A549 (cell line): ENCODE data around the gene AFDN. TPM values are rescaled to one million over a fixed set of nuclear protein-coding genes. Genes with fewer than 3 reads are reported as not detected.

Source experiments
- ATAC-seq, 2 experiments: fragments of 200-7000 bp in 1 of 2; fragments of >200 bp in 1 of 2; cut with Nextera tagmentation in 1 of 2; cut with Tn5 transposase in 1 of 2; 3 replicates each; pipeline versions ENCODE4 v1.8.0 to v1.9.1; 2018 to 2020; ENCODE audit warnings: mild to moderate bottlenecking in 1 of 2, moderate library complexity in 1 of 2
- CTCF ChIA-PET: fragments of 300-600 bp; sonication (Branson Sonifier 250); formaldehyde crosslinking; extraction: SDS; loops from one replicate; lab custom pipeline; 2021; ENCODE audit warnings: antibody characterized with exemption, inconsistent platforms; lab: Yijun Ruan, JAX
- POLR2A ChIA-PET: fragments of 350-600 bp; formaldehyde crosslinking; extraction: SDS; loops from one replicate; lab custom pipeline; 2021; ENCODE audit warnings: antibody characterized with exemption, inconsistent platforms; lab: Yijun Ruan, JAX
- DNase-seq, 2 experiments: peaks; one replicate each; pipeline versions ENCODE4 v3.0.0 to v3.0.0-alpha.2; 2011 to 2016; ENCODE audit warnings: low read depth in 1 of 2, low spot score in 1 of 2
- FAIRE-seq: peaks from 2 replicates; lab custom pipeline; 2011; peaks lifted over from hg19 to GRCh38; lab: Jason Lieb, UNC
- H3K27ac ChIP-seq, 2 experiments: fragments of >200 bp; sonication (Bioruptor Twin); formaldehyde crosslinking; 3 replicates each; pipeline ENCODE4 v1.5.1; 2016 to 2017
- H3K4me1 ChIP-seq: fragments of >200 bp; sonication (Bioruptor Twin); formaldehyde crosslinking; 3 replicates; pipeline ENCODE4 v1.6.1; 2016
- H3K4me2 ChIP-seq: fragments of >200 bp; sonication (Bioruptor Twin); formaldehyde crosslinking; 3 replicates; pipeline ENCODE4 v1.6.1; 2016
- H3K4me3 ChIP-seq: fragments of >200 bp; sonication (Bioruptor Twin); formaldehyde crosslinking; 3 replicates; pipeline ENCODE4 v1.5.1; 2016
- H3K9me3 ChIP-seq: fragments of >200 bp; sonication (Bioruptor Twin); formaldehyde crosslinking; 3 replicates; pipeline ENCODE4 v1.6.1; 2016
- BHLHE40 ChIP-seq: IDR thresholded peaks from 2 replicates; pipeline ENCODE4 v1.6.1; 2012; ENCODE audit warnings: low read depth, low read length, inconsistent platforms
- CBX2 ChIP-seq: fragments of 200-600 bp; sonication (generic); IDR thresholded peaks from 2 replicates; pipeline ENCODE4 v1.6.1; 2016; ENCODE audit warnings: low read depth, mild to moderate bottlenecking, borderline replicate concordance
- CEBPB ChIP-seq, 2 experiments: fragments of >200 bp in 1 of 2; sonication (Bioruptor Twin) in 1 of 2; formaldehyde crosslinking in 1 of 2; IDR thresholded peaks; 2 replicates each; pipeline ENCODE4 v1.6.1; 2012 to 2016
- CHD4 ChIP-seq: fragments of 200-600 bp; sonication (generic); IDR thresholded peaks from 2 replicates; pipeline ENCODE4 v1.6.1; 2016; ENCODE audit warnings: antibody characterized with exemption, mild to moderate bottlenecking, borderline replicate concordance
- EHF ChIP-seq: fragments of 250-450 bp; sonication (Bioruptor Pico); IDR thresholded peaks from 2 replicates; pipeline ENCODE4 v1.5.0; 2020; ENCODE audit warnings: mild to moderate bottlenecking
- ESRRA ChIP-seq: fragments of 150-350 bp; IDR thresholded peaks from 2 replicates; pipeline ENCODE4 v1.6.1; 2014; ENCODE audit warnings: mild to moderate bottlenecking, low read length, borderline replicate concordance
- FOSB ChIP-seq: fragments of 250-450 bp; sonication (Bioruptor Pico); IDR thresholded peaks from 2 replicates; pipeline ENCODE4 v1.5.0; 2020; ENCODE audit warnings: mild to moderate bottlenecking, moderate library complexity
- FOSL2 ChIP-seq, 2 experiments: fragments of 450-650 bp in 1 of 2; fragments of >200 bp in 1 of 2; sonication (Bioruptor Twin) in 1 of 2; formaldehyde crosslinking; IDR thresholded peaks; 2 replicates each; pipeline versions ENCODE4 v1.5.0 to v1.6.1; 2016 to 2020; ENCODE audit warnings: mild to moderate bottlenecking in 1 of 2, moderate library complexity in 1 of 2
- GATA3 ChIP-seq: IDR thresholded peaks from 2 replicates; pipeline ENCODE4 v1.6.1; 2012; ENCODE audit warnings: borderline replicate concordance
- HDAC2 ChIP-seq: fragments of 200-600 bp; sonication (generic); IDR thresholded peaks from 2 replicates; pipeline ENCODE4 v1.6.1; 2016
- HEYL ChIP-seq: fragments of 250-450 bp; sonication (Bioruptor Pico); IDR thresholded peaks from 2 replicates; pipeline ENCODE4 v1.8.0; 2021; ENCODE audit warnings: mild to moderate bottlenecking, moderate library complexity
- HOXB5 ChIP-seq: fragments of 250-450 bp; sonication (Bioruptor Pico); IDR thresholded peaks from 2 replicates; pipeline ENCODE4 v1.5.0; 2020; ENCODE audit warnings: mild to moderate bottlenecking, moderate library complexity
- KDM1A ChIP-seq: fragments of 200-600 bp; sonication (generic); IDR thresholded peaks from 2 replicates; pipeline ENCODE4 v1.6.1; 2016; ENCODE audit warnings: low read depth, mild to moderate bottlenecking
- MAZ ChIP-seq: fragments of 150-350 bp; IDR thresholded peaks from 2 replicates; pipeline ENCODE4 v1.6.1; 2014; ENCODE audit warnings: antibody characterized with exemption, low read depth, low read length, borderline replicate concordance
- MYC ChIP-seq: IDR thresholded peaks from 2 replicates; pipeline ENCODE4 v1.6.1; 2012; ENCODE audit warnings: mild to moderate bottlenecking, inconsistent platforms, low read length, improper control_type of control experiment, borderline replicate concordance
- NPAS2 ChIP-seq: fragments of 250-450 bp; sonication (Bioruptor Pico); IDR thresholded peaks from 2 replicates; pipeline ENCODE4 v1.8.0; 2022; ENCODE audit warnings: mild to moderate bottlenecking, moderate library complexity, borderline replicate concordance
- PHF8 ChIP-seq: fragments of 200-600 bp; sonication (generic); IDR thresholded peaks from 2 replicates; pipeline ENCODE4 v1.6.1; 2016; ENCODE audit warnings: low read depth, mild to moderate bottlenecking, antibody characterized with exemption, moderate library complexity, borderline replicate concordance
- POLR2A ChIP-seq: IDR thresholded peaks from 2 replicates; pipeline ENCODE4 v1.6.1; 2012; ENCODE audit warnings: mild to moderate bottlenecking, low read length
- RCOR1 ChIP-seq: fragments of 150-350 bp; IDR thresholded peaks from 2 replicates; pipeline ENCODE4 v1.6.1; 2014; ENCODE audit warnings: antibody characterized with exemption, low read length, low read depth
- RNF2 ChIP-seq: fragments of 200-600 bp; sonication (generic); IDR thresholded peaks from 2 replicates; pipeline ENCODE4 v1.6.1; 2016; ENCODE audit warnings: low read depth, mild to moderate bottlenecking, antibody characterized with exemption, moderate library complexity, borderline replicate concordance
- SMC3 ChIP-seq: fragments of >200 bp; sonication (Bioruptor Twin); formaldehyde crosslinking; IDR thresholded peaks from 3 replicates; pipeline ENCODE4 v1.6.1; 2018; ENCODE audit warnings: inconsistent platforms
- TFCP2L1 ChIP-seq: fragments of 250-450 bp; sonication (Bioruptor Pico); IDR thresholded peaks from 2 replicates; pipeline ENCODE4 v1.5.0; 2021; ENCODE audit warnings: mild to moderate bottlenecking
- ZC3H11A ChIP-seq: fragments of 450-650 bp; IDR thresholded peaks from 2 replicates; pipeline ENCODE4 v1.6.1; 2014; ENCODE audit warnings: antibody characterized with exemption, mild to moderate bottlenecking
- ZFP36 ChIP-seq: fragments of 450-650 bp; IDR thresholded peaks from 2 replicates; pipeline ENCODE4 v1.6.1; 2014; ENCODE audit warnings: borderline replicate concordance; ENCODE audit not compliant: partially characterized antibody
- ZNF302 ChIP-seq: fragments of 250-450 bp; sonication (Bioruptor Pico); IDR thresholded peaks from 2 replicates; pipeline ENCODE4 v1.9.0; 2021; ENCODE audit warnings: inconsistent platforms, mild to moderate bottlenecking, moderate library complexity
- whole genome bisulfite sequencing: methylation state at CpG from one replicate; pipeline ENCODE4 v1.1.6; 2017; ENCODE audit errors: missing lambda C conversion rate; 5-methylcytosine and 5-hydroxymethylcytosine counted together
- polyA plus RNA-seq, 4 experiments: library from polyadenylated mRNA; depleted of rRNA in 3 of 4; stranded (reverse); fragments of >200 nt; fragmentation: RNase III in 1 of 4; extraction: RNeasy Plus Mini Kit Qiagen cat#74134 plus additional on column Dnase treatment in 1 of 4; gene quantifications; 2 replicates in 3 of 4; 3 replicates in 1 of 4; pipeline ENCODE4 v1.2.3, GENCODE V29; 2011 to 2017
- TF ChIP-seq, protein P1 (sequence below): fragments of 200-600 bp; sonication (generic); IDR thresholded peaks from 2 replicates; pipeline ENCODE4 v1.6.1; 2016; ENCODE audit warnings: antibody characterized with exemption, mild to moderate bottlenecking, moderate library complexity
- TF ChIP-seq, protein P2 (sequence below): fragments of >200 bp; sonication (Bioruptor Twin); formaldehyde crosslinking; IDR thresholded peaks from 3 replicates; pipeline ENCODE4 v1.5.1; 2016
- TF ChIP-seq, protein P3 (sequence below): IDR thresholded peaks from 2 replicates; pipeline ENCODE4 v1.6.1; 2012
- TF ChIP-seq, protein P4 (sequence below): fragments of 250-450 bp; sonication (Bioruptor Pico); IDR thresholded peaks from 2 replicates; pipeline ENCODE4 v1.5.0; 2021; ENCODE audit warnings: mild to moderate bottlenecking, moderate library complexity, borderline replicate concordance

Gene AFDN
- polyA plus RNA-seq, 2 of the 4 experiments (the other 2 are of a cell fraction), result 17.5 to 40.8 TPM

DNA sequence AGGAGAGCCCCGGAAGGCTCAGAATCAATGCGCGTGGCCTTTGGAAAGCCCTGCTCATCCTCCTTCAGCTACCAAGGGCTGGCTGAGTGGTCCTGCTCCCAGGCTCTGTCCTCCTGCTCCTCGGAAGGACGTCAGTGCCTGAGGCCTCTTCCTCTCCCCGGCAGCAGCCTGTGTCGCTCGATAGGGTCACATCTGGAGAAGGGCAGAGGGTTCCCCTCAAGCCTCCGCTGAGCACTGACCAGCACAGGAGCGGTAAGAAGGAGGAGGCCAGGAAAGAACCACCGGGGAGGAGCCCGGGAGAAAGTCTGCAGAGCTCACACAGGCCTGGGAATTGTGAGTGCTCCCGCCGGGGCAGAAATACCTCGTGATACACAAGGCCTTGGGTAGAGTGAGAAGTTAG is 192.0 kb downstream of the AFDN start (continued):
- TF ChIP-seq, protein P1, sequence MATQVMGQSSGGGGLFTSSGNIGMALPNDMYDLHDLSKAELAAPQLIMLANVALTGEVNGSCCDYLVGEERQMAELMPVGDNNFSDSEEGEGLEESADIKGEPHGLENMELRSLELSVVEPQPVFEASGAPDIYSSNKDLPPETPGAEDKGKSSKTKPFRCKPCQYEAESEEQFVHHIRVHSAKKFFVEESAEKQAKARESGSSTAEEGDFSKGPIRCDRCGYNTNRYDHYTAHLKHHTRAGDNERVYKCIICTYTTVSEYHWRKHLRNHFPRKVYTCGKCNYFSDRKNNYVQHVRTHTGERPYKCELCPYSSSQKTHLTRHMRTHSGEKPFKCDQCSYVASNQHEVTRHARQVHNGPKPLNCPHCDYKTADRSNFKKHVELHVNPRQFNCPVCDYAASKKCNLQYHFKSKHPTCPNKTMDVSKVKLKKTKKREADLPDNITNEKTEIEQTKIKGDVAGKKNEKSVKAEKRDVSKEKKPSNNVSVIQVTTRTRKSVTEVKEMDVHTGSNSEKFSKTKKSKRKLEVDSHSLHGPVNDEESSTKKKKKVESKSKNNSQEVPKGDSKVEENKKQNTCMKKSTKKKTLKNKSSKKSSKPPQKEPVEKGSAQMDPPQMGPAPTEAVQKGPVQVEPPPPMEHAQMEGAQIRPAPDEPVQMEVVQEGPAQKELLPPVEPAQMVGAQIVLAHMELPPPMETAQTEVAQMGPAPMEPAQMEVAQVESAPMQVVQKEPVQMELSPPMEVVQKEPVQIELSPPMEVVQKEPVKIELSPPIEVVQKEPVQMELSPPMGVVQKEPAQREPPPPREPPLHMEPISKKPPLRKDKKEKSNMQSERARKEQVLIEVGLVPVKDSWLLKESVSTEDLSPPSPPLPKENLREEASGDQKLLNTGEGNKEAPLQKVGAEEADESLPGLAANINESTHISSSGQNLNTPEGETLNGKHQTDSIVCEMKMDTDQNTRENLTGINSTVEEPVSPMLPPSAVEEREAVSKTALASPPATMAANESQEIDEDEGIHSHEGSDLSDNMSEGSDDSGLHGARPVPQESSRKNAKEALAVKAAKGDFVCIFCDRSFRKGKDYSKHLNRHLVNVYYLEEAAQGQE, result no peak
- TF ChIP-seq BHLHE40, result no peak
- TF ChIP-seq MAZ, result no peak
- no peak for TF ChIP-seq ZFP36
- no peak for TF ChIP-seq CEBPB (IDR thresholded peaks at IDR 0.05)
- TF ChIP-seq ZC3H11A, result no peak

DNA sequence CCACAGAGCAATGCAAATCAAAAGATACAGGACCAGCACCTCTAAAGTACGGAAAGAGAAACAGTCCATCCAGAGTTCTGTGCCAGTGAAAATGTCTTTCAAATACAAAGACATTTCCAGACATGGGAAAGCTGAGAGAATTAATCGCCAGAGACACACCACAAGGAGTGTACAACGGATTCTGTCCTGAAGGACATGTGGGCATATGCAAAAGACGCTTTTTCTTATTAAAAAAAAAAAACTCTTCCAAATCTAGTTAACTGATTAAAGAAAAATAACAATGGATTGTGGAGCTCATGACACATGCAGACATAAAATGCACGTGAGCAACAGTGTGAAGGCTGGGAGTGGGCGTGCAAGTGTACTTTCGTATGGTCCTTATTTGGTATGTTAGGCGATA is 193.5 kb downstream of the AFDN start:
- CTCF ChIA-PET, result interaction anchor here (0.7 to 1.5 kb wide), 3 partner anchors 12 to 784 kb away, joined by 3 to 4 read pairs (median 3); no protein-coding TSS in a partner anchor
- WGBS, result 81% methylated on average over 8 of the region's 8 CpGs

DNA sequence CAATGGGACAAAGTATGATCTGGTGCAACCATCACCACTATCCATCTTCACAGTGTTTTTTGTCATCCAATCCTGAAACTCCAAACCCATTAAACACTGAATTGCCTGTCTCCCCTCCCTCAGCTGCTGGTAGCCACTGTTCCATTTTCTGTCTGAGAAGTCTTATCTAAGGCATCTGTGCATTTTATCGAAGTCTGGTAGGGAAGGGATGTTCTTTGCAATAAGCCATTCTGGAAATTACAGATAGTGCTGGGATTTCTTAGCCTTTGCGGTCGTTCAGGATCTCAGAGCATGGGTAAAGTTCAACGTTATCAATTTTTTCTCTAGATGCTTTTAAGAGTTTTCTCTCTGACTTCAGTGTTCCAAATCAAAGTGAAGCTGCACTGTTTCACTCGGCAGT is 194.9 kb downstream of the AFDN start:
- CTCF ChIA-PET, result no interaction called here
- Histone ChIP-seq H3K4me1 (peaks cover 7% of the 10 kb centered on the region; the same call in 2 of the 3 replicates), H3K9me3 (no peaks in the 10 kb centered on the region), H3K4me2 (no peak overlapping the region), H3K27ac (no peak overlapping the region), H3K4me3 (no peak overlapping the region)
- no peak for ATAC-seq
- no peak for TF ChIP-seq BHLHE40
- no peak for TF ChIP-seq SMC3
- TF ChIP-seq RNF2, result no peak
- no peak for TF ChIP-seq FOSB (CRISPR knock-in tag)
- TF ChIP-seq FOSL2 (IDR thresholded peaks at IDR 0.05), result no peak
- no peak for TF ChIP-seq FOSL2 (CRISPR knock-in tag; IDR thresholded peaks at IDR 0.05)
- no peak for TF ChIP-seq GATA3
- TF ChIP-seq NPAS2, result no peak
- TF ChIP-seq POLR2A, result no peak
- TF ChIP-seq EHF (CRISPR knock-in tag), result no peak
- no peak for TF ChIP-seq MAZ
- no peak for TF ChIP-seq MYC
- TF ChIP-seq CEBPB (IDR thresholded peaks at IDR 0.05), result no peak
- TF ChIP-seq KDM1A, result no peak
- TF ChIP-seq TFCP2L1 (CRISPR knock-in tag), result no peak
- no peak for TF ChIP-seq CHD4
- TF ChIP-seq HDAC2, result no peak
- TF ChIP-seq HOXB5 (CRISPR knock-in tag), result no peak
- TF ChIP-seq, protein P2, sequence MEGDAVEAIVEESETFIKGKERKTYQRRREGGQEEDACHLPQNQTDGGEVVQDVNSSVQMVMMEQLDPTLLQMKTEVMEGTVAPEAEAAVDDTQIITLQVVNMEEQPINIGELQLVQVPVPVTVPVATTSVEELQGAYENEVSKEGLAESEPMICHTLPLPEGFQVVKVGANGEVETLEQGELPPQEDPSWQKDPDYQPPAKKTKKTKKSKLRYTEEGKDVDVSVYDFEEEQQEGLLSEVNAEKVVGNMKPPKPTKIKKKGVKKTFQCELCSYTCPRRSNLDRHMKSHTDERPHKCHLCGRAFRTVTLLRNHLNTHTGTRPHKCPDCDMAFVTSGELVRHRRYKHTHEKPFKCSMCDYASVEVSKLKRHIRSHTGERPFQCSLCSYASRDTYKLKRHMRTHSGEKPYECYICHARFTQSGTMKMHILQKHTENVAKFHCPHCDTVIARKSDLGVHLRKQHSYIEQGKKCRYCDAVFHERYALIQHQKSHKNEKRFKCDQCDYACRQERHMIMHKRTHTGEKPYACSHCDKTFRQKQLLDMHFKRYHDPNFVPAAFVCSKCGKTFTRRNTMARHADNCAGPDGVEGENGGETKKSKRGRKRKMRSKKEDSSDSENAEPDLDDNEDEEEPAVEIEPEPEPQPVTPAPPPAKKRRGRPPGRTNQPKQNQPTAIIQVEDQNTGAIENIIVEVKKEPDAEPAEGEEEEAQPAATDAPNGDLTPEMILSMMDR, result no peak
- TF ChIP-seq CBX2, result no peak
- TF ChIP-seq, protein P3, sequence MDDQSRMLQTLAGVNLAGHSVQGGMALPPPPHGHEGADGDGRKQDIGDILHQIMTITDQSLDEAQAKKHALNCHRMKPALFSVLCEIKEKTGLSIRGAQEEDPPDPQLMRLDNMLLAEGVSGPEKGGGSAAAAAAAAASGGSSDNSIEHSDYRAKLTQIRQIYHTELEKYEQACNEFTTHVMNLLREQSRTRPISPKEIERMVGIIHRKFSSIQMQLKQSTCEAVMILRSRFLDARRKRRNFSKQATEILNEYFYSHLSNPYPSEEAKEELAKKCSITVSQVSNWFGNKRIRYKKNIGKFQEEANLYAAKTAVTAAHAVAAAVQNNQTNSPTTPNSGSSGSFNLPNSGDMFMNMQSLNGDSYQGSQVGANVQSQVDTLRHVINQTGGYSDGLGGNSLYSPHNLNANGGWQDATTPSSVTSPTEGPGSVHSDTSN, result no peak
- POLR2A ChIA-PET, result no interaction called here
- WGBS, result 58% methylated on average over 5 of the region's 5 CpGs
- no peak for DNase-seq
- no peak for FAIRE-seq

More for the DNA sequence above, 193.5 kb downstream of the AFDN start:
- Histone ChIP-seq H3K27ac (no peak overlapping the region), H3K4me2 (no peak overlapping the region), H3K4me1 (peaks cover 7% of the 10 kb centered on the region; the same call in 2 of the 3 replicates), H3K4me3 (no peak overlapping the region), H3K9me3 (no peaks in the 10 kb centered on the region)
- POLR2A ChIA-PET, result no interaction called here
- no peak for TF ChIP-seq HEYL (CRISPR knock-in tag)
- TF ChIP-seq PHF8, result no peak
- TF ChIP-seq CEBPB (IDR thresholded peaks at IDR 0.05), result no peak
- TF ChIP-seq ZC3H11A, result no peak
- no peak for TF ChIP-seq RCOR1
- TF ChIP-seq GATA3, result no peak
- TF ChIP-seq ZNF302 (CRISPR knock-in tag), result no peak
- TF ChIP-seq, protein P4, sequence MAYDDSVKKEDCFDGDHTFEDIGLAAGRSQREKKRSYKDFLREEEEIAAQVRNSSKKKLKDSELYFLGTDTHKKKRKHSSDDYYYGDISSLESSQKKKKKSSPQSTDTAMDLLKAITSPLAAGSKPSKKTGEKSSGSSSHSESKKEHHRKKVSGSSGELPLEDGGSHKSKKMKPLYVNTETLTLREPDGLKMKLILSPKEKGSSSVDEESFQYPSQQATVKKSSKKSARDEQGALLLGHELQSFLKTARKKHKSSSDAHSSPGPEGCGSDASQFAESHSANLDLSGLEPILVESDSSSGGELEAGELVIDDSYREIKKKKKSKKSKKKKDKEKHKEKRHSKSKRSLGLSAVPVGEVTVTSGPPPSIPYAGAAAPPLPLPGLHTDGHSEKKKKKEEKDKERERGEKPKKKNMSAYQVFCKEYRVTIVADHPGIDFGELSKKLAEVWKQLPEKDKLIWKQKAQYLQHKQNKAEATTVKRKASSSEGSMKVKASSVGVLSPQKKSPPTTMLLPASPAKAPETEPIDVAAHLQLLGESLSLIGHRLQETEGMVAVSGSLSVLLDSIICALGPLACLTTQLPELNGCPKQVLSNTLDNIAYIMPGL (CRISPR knock-in tag), result no peak
- TF ChIP-seq ESRRA, result no peak
- DNase-seq, result no peak
- no peak for ATAC-seq
- no peak for FAIRE-seq
